GM20000 (cell line): ENCODE data around the gene IL13.

Experiments used
- DNase-seq: peaks from one replicate; pipeline ENCODE4 v3.0.0; 2012; ENCODE audit warnings: low spot score
- TF ChIP-seq, protein P1 (sequence below): IDR thresholded peaks from 2 replicates; pipeline ENCODE4 v1.5.1; 2012; ENCODE audit warnings: mild to moderate bottlenecking, control low read depth; ENCODE audit errors: extremely low read depth, missing control alignments

The IL13 gene

DNA sequence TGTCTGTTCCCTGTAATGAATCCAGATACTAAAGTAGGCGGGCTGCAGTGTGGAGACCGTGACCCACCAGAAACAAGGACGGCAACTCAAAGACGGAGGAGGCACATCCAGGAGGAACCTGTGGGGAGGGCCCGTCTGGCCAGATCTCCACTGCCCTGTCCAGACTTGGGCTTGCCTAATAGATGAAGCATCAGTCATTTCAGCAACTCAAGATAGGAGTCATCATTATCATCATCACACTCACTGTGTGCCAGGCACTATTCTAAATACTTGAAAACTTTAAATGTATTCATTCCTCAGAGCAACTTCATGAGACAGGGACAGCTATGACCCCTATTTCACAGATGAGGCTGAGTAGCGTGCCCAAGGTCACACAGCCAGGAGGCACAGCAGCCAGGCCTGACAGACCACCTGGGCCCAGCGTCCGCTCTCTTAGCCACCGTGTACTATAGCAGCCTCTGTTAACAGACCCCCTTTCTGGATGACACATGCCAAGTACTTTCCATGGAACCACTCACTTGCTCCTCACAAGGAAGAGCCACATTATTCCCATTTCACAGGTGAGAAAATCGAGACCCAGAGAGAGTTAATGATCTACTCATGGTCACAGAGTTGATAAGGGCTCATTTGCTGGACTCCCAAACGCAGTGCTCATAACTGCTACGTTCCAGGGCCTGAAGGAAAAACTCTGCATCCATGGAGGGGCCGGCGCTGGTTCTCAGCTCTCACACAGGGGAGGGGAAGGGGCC is 10.9 kb downstream of the IL13 start:
- TF ChIP-seq, protein P1, sequence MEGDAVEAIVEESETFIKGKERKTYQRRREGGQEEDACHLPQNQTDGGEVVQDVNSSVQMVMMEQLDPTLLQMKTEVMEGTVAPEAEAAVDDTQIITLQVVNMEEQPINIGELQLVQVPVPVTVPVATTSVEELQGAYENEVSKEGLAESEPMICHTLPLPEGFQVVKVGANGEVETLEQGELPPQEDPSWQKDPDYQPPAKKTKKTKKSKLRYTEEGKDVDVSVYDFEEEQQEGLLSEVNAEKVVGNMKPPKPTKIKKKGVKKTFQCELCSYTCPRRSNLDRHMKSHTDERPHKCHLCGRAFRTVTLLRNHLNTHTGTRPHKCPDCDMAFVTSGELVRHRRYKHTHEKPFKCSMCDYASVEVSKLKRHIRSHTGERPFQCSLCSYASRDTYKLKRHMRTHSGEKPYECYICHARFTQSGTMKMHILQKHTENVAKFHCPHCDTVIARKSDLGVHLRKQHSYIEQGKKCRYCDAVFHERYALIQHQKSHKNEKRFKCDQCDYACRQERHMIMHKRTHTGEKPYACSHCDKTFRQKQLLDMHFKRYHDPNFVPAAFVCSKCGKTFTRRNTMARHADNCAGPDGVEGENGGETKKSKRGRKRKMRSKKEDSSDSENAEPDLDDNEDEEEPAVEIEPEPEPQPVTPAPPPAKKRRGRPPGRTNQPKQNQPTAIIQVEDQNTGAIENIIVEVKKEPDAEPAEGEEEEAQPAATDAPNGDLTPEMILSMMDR: no peak

DNA sequence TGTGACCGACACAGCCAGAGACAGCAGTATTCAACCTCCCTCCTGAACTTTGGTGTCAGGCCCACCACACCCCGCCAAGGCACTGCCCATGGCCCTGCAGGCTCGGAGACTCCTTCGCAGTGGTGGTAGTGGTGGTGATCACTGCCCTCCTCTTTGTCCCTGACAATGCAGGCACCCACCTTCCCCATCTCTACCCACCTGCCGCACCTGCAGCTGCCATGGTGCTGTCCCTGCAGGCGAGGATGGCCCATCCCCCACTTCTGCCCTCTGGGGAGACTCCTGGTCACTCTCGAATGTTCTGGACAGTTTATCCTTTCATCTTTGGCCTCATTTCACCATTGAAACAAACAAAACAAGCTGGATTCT is 11.5 kb downstream of the IL13 start:
- TF ChIP-seq, protein P1: no peak
- DNase-seq: no peak

More for the DNA sequence above, 10.9 kb downstream of the IL13 start:
- no peak for DNase-seq

DNA sequence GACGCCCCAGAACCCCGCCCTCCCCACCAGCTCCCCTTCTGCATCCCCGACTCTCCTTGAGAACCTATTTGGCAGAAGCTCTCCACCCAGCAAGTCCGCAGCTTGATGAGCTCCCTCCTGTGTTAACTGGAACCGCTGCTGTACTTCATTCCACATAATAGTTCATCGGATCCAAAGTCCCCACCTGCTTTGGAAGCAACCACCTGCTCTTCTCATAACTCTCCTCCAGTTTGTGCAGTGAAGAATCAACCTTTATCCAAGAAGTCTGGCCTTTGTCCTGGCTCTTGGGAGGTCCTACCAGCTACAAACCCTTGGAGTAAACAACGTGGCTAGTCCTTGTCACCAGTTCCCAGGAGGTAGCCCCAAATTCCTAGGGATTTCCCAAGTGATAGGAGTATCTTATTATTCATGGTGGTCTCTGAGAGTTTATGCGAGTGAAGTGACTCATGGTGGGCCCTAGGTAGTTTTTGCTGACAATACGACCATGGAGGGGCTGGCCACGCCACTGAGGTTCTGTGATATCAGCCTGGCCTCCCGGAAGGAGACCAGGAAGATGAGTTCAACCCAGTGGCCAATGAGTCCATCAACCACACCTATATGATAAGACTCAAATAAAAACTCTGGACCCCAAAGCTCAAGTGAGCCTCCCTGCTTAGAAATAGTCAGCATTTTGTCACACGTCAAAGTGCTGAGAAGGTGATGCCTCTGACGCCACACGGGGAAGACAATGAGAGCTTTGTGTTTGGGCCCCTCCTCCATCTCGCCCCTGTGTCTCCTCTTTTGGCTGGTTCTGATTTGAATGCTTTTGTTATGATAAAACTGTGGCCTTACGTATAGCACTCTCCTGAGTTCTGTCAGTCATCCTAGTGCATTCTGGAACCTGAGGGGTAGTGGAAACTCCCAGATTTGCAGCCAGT is 12.3 kb downstream of the IL13 start:
- TF ChIP-seq, protein P1: no peak
- no peak for DNase-seq

DNA sequence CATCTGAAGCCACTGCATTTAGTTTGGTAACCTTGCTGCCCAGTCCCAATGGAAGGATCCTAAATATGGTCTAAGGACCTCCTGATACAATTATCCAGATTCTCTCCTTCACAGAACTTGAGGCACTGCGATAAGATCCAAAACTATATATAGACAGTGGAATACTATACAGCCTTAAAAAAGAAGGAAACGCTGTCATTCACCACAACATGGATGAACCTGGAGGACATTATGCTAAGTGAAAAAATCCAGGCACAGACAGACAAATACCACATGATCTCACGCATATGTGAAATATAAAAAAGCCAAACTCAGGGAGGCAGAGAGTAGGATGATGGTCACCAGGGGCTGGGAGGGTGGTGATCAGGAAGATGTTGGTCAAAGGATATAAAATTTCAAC is 13.0 kb downstream of the IL13 start:
- no peak for DNase-seq
- TF ChIP-seq, protein P1: no peak

DNA sequence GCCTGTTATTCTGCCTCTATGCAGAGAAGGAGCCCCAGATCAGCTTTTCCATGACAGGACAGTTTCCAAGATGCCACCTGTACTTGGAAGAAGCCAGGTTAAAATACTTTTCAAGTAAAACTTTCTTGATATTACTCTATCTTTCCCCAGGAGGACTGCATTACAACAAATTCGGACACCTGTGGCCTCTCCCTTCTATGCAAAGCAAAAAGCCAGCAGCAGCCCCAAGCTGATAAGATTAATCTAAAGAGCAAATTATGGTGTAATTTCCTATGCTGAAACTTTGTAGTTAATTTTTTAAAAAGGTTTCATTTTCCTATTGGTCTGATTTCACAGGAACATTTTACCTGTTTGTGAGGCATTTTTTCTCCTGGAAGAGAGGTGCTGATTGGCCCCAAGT is 15.5 kb downstream of the IL13 start:
- TF ChIP-seq, protein P1: no peak
- DNase-seq: no peak

DNA sequence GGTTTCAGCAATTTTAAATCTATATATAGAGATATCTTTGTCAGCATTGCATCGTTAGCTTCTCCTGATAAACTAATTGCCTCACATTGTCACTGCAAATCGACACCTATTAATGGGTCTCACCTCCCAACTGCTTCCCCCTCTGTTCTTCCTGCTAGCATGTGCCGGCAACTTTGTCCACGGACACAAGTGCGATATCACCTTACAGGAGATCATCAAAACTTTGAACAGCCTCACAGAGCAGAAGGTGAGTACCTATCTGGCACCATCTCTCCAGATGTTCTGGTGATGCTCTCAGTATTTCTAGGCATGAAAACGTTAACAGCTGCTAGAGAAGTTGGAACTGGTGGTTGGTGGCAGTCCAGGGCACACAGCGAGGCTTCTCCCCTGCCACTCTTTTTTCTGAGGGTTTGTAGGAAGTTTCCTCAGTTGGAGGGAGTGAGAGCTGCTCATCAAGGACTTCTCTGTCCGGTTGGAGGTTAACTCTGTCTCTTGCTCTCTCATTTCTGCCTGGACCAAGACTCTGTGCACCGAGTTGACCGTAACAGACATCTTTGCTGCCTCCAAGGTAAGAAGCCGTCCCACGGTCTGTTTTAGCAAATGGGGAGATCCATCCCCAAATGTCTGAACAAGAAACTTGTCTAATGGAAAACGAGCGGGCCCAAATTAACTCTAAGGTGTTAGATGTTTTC is 16.1 kb downstream of the IL13 start, which contains the start of gene IL4:
IL4 (plus strand) TSS at position 51 of the 692 bp plus-strand sequence; CDS start at position 113, 62 bp downstream.
- TF ChIP-seq, protein P1: no peak
- DNase-seq: no peak
